ENCODE data around the gene MS4A7. TPM values are rescaled to one million over a fixed set of nuclear protein-coding genes. Genes with fewer than 3 reads are reported as not detected.

Gene MS4A7
- total RNA-seq (2012; rRNA removed) (not detected in 2 replicates), polyA plus RNA-seq (2012; rRNA removed) (not detected in 2 replicates), Bru-seq, nascent RNA (not detected), BruChase-seq, experiment 1, labeled RNA remaining after a 6-hour chase (not detected), BruChase-seq, experiment 2, labeled RNA remaining after a 2-hour chase (not detected)
- not detected in 2 replicates for polyA plus RNA-seq (2012; cell fraction: cytosol; rRNA removed)
- polyA plus RNA-seq (2012; cell fraction: nucleus; rRNA removed; ENCODE audit: low replicate concordance) = not detected in 2 replicates
- long read RNA-seq = 0 reads

GRCh38 chr11:60378354-60378753, at the start of gene MS4A7:
MS4A7 (plus strand) TSS chr11:60378532; CDS start chr11:60383142, 4,610 bp downstream.
- Histone ChIP-seq H3K23ac (ENCODE audit: low read depth, low read length) (no peak within 1 kb of the TSS), H4K5ac (ENCODE audit: low read depth, low read length) (no peak within 1 kb of the TSS), H3K4me1 (ENCODE audit: control insufficient read depth, insufficient read depth, low read length) (no peaks in the 10 kb centered on the region), H4K20me1 (ENCODE audit: insufficient read depth, low read length) (no peaks in the 10 kb centered on the region), H3K27ac (ENCODE audit: insufficient read depth, low read length) (no peak within 1 kb of the TSS), H3K4me2 (ENCODE audit: low read depth, low read length) (no peak within 1 kb of the TSS), H3K9me1 (ENCODE audit: insufficient read depth, low read length) (no peaks in the 10 kb centered on the region), H2BK120ac (ENCODE audit: low read depth, low read length) (no peak within 1 kb of the TSS), H3K4ac (ENCODE audit: low read depth, low read length) (no peak within 1 kb of the TSS), H3K79me1 (ENCODE audit: low read depth in 1 of 2, low read length in 2 of 2) (no peaks in the 10 kb centered on the region), H3K56ac (ENCODE audit: extremely low read depth, insufficient read depth, low read length) (no peak within 1 kb of the TSS), H2BK15ac (ENCODE audit: low read depth, low read length) (no peak within 1 kb of the TSS), H3K9me3 (ENCODE audit: control insufficient read depth, insufficient read depth, low read length) (peaks cover 7% of the 10 kb centered on the region; the same call in 1 of the 2 replicates), H3K27me3 (ENCODE audit: control insufficient read depth, insufficient read depth, low read length) (no peaks in the 10 kb centered on the region), H2BK5ac (ENCODE audit: low read depth, low read length, poor library complexity, severe bottlenecking) (no peak within 1 kb of the TSS), H3K14ac (replicated peaks; ENCODE audit: low read depth, low read length) (no peak within 1 kb of the TSS), H3K4me3 (ENCODE audit: insufficient read depth, low read depth, low read length) (no peak within 1 kb of the TSS), H4K8ac (ENCODE audit: low read depth in 2 of 2, low read length in 2 of 2) (no peak within 1 kb of the TSS), H3K9ac (ENCODE audit: low read depth, low read length) (no peak within 1 kb of the TSS), H2AK5ac (ENCODE audit: low read depth, low read length) (no peak within 1 kb of the TSS), H2AFZ (replicated peaks; ENCODE audit: low read length, poor library complexity) (no peak within 1 kb of the TSS), H3K18ac (ENCODE audit: low read depth, low read length) (no peak within 1 kb of the TSS), H2AK9ac (replicated peaks; ENCODE audit: low read depth, low read length, poor library complexity) (no peak within 1 kb of the TSS), H3K36me3 (ENCODE audit: control insufficient read depth, insufficient read depth, low read length) (no peaks in the 10 kb centered on the region), H2BK20ac (ENCODE audit: low read depth, low read length) (no peak within 1 kb of the TSS), H4K91ac (ENCODE audit: insufficient read depth, low read depth, low read length) (no peak within 1 kb of the TSS)
- POLR2A ChIA-PET (ENCODE audit: unreplicated experiment) = no interaction called here
- intact Hi-C loops (cut with micrococcal nuclease) (no loop called here), dilution Hi-C loops (cut with HindIII; ENCODE audit: low sequenced_read_pairs, unreplicated experiment) (no loop called here), in situ Hi-C loops (cut with MboI; ENCODE audit: low sequenced_read_pairs) (no loop called here)
- no peak for ATAC-seq (ENCODE audit: low read depth)
- TF ChIP-seq CTCF (conservative IDR thresholded peaks at IDR 0.05; ENCODE audit: low read depth, low read length) = no peak
- no peak for TF ChIP-seq BHLHE40 (IDR thresholded peaks at IDR 0.05; ENCODE audit: low read depth, low read length)
- no peak for TF ChIP-seq RFX5 (IDR thresholded peaks at IDR 0.05; ENCODE audit: low read depth, low read length)
- no peak for TF ChIP-seq CHD1 (IDR thresholded peaks at IDR 0.05; ENCODE audit: low read depth, low read length)
- TF ChIP-seq MAZ (IDR thresholded peaks at IDR 0.05; ENCODE audit: borderline replicate concordance, low read depth, low read length) = no peak
- TF ChIP-seq SMC3 (IDR thresholded peaks at IDR 0.05; ENCODE audit: low read depth, low read length) = no peak
- TF ChIP-seq ELK1 (IDR thresholded peaks at IDR 0.05; ENCODE audit: borderline replicate concordance, low read depth, low read length) = no peak
- TF ChIP-seq RAD21 (IDR thresholded peaks at IDR 0.05; ENCODE audit: low read length) = no peak
- no peak for TF ChIP-seq NFE2L2 (IDR thresholded peaks at IDR 0.05; ENCODE audit: low read depth, low read length)
- no peak for TF ChIP-seq USF2 (IDR thresholded peaks at IDR 0.05; ENCODE audit: low read depth, low read length)
- no peak for TF ChIP-seq MAFK (IDR thresholded peaks at IDR 0.05; ENCODE audit: low read depth, low read length)
- DNase-seq = no peak
- WGBS, 2 experiments (ENCODE audit: extremely low coverage in 2 of 2, insufficient read length in 1 of 2) = no CpG with 5 or more reads among the region's 3 CpGs
- BruUV-seq (replicated peaks) = no TSS peak
- CTCF ChIA-PET = no interaction called here
